ELR (cell line): Measurements from ENCODE around the gene CASZ1.

Source experiments
- DNase-seq: peaks from one replicate; pipeline ENCODE4 v3.0.0-alpha.2; 2015; ENCODE audit warnings: low read depth

CASZ1 gene

DNA sequence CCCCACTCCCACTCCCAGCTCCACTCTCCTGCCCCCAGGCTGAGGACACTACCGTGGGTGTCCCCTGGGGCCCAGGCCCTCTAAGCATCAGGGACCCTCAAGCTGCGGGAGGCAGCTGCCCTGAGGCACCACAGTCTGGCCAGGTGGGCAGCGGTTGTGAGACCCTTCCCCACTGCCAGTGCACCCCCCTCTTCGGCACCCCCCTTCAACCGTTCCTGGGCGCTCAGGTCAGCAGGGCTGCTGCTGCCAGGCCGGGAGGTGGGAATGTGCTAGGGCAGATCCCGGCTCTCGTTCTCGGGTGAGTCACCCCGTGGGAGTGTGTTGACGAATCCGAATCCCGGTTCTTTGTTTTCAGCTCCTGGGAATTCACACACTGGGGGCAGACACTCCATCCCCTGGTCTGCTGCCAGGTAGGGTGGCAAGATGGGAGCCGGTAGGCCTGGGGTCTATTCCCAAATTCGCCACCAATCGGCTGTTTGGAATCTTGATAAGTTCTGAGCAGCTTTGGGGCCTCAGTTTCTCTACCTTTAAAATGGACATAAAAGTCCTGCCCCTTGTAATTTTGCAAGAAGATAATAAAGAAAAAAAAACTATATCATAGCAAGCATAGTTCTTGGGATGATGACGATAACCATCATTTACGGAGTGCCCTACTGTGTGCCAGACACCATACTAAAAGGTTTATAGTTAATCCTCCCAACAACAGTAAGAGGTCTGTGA lies 28.5 kb upstream of the CASZ1 start:
- DNase-seq, result peak; percentile 78

GRCh38 chr1:10823000-10823401 lies 26.6 kb upstream of the CASZ1 start:
- no peak for DNase-seq

GRCh38 chr1:10821388-10821787 lies 24.9 kb upstream of the CASZ1 start:
- DNase-seq, result no peak

DNA sequence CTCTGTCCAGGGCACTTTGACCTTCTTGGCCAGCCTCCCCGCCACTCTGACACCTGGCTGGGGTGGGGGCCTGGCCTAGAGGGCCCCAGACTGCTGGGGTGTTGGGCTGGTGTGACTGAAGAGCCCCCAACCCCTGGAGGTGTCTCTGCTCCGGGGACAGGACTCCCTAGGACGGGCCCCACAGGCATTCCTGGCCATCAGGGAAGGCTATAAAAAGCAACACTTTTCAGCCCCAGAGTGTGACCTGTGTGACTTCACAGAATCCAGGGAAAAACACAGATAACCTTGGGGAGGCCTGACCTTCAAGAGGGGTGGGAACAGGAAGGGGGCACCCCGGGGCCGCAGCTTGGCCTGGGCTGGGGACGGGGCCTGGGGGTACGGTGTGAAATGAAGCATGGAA lies 24.0 kb upstream of the CASZ1 start:
- DNase-seq, result no peak

DNA sequence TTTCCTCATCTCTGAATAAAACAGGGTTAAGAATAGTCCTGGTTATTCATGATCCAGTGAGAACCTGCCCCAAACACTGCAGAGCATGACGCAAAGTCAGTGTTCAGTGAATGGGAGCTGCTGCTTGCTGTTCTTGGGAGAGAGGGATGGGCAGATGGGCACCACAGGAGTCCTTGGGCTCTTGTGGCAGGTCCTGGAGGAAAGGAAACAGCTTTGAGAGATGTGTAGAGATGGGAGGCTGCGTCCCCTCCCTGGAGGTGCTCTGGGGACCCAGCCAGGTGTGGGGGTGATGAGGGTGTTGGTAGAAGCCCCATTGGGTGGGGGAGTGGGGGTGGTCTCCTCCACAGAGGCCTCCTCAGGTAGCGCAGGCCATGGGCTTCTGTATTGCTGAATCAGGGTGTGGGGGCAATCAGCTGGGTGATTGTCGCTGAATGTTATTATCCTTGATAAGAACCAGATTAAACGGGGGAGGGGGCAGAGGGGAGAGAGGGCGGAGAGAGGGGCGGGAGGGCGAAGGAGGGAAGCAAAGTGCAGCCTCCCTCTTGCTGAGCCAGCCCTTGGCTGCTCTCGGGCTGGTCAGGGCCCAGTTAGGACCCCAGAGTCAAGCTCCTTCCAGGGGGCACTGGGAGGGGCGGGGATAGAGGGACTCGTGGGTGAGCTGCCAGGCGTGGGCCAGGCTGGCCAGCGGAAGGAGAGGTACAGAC lies 22.9 kb upstream of the CASZ1 start:
- no peak for DNase-seq

- no peak for DNase-seq
Measured at GRCh38 chr1:10818262-10819197, 22.1 kb upstream of the CASZ1 start.

- no peak for DNase-seq
Measured at GRCh38 chr1:10816743-10817369, 20.4 kb upstream of the CASZ1 start.

GRCh38 chr1:10816233-10816632 lies 19.8 kb upstream of the CASZ1 start:
- DNase-seq, result no peak

- no peak for DNase-seq
Measured at GRCh38 chr1:10815858-10816195, 19.4 kb upstream of the CASZ1 start.

- DNase-seq, result no peak
Measured at GRCh38 chr1:10814976-10815857, 18.8 kb upstream of the CASZ1 start.

GRCh38 chr1:10814312-10814711 lies 17.9 kb upstream of the CASZ1 start:
- DNase-seq, result no peak

GRCh38 chr1:10813799-10814198 lies 17.4 kb upstream of the CASZ1 start:
- DNase-seq, result no peak

DNA sequence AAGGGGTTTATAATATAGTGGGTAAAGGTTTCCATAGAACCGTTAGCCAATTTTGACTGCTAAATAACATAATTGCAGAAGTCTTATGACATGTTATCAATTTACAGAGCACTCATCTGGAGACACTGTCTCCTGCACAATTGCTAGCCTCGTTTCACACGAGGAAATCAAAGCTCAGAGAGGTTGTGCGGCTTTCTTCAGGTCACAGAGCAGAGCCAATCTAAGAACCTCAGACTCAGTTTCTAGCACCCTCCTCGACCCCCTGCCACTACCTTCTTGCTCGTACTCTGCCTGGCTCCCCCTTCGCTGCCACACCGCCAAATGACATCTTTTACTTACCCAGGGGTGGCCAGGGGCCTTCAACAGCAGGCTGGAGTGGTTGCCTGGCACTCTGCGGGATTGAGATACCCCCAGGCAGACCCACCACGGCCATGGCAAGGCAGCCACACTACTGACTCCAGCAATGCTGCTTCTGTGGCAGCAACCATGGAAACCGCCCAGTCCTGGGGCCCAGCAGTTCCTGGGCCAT lies 16.0 kb upstream of the CASZ1 start:
- DNase-seq, result no peak

GRCh38 chr1:10808441-10808840 lies 12.0 kb upstream of the CASZ1 start:
- no peak for DNase-seq

DNA sequence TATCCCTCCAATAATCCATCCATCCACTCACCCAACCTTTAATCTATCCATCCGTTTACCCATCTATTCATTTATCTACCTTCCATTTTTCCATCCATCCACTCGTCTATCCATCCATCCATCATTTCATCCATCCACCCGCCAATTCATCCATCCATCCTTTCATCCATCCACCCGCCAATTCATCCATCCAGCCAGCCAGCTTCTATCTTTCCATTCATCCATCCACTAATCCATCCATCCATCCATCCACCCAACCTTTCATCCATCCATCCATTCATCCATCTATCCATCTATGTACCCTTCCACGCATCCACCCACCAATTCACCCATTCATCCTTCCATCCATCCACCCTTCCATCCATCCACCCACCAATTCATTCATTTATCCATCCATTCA lies 10.5 kb upstream of the CASZ1 start:
- no peak for DNase-seq

- no peak for DNase-seq
Measured at GRCh38 chr1:10803971-10804820, 7.8 kb upstream of the CASZ1 start.

GRCh38 chr1:10802944-10803715 lies 6.7 kb upstream of the CASZ1 start:
- no peak for DNase-seq

GRCh38 chr1:10800778-10801177 lies 4.3 kb upstream of the CASZ1 start:
- DNase-seq, result no peak

DNA sequence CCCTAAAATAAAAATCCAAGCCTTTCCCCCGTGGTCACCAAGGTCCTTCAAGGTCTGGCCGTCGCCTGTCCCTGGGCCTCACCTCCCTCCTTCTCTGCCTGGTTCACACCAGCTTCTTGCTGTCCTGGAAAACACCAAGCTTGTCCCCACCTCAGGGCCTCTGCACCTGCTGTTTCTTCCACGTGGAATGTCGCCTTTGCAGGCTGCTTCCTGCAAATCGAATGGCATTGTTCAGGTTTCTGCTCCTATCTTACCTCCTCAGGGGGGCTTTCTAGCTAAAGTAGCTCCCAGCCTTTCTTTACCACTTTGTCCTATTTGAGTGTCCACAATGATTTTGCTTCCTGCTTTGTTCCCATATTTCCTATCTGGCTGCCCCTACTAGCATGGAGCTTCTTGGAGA lies 3.3 kb upstream of the CASZ1 start:
- no peak for DNase-seq
